Skeletal muscle satellite cell (primary cell): ENCODE data around the gene CYB5R3.

ENCODE experiments used
- H3K27me3 ChIP-seq: 2 replicates; pipeline ENCODE4 v1.7.0; 2013; ENCODE audit warnings: low read length; ENCODE audit not compliant: control insufficient read depth, insufficient read depth
- H3K36me3 ChIP-seq: 2 replicates; pipeline ENCODE4 v1.7.0; 2013; ENCODE audit warnings: mild to moderate bottlenecking, control low read depth, low read length; ENCODE audit not compliant: insufficient read depth
- H3K4me1 ChIP-seq: 2 replicates; pipeline ENCODE4 v1.7.0; 2013; ENCODE audit warnings: low read length; ENCODE audit not compliant: control insufficient read depth, insufficient read depth
- H3K4me2 ChIP-seq: 2 replicates; pipeline ENCODE4 v1.7.0; 2013; ENCODE audit warnings: mild to moderate bottlenecking, low read length
- H3K4me3 ChIP-seq: 2 replicates; pipeline ENCODE4 v1.7.0; 2013; ENCODE audit warnings: low read length
- H3K9ac ChIP-seq: 2 replicates; pipeline ENCODE4 v1.7.0; 2013; ENCODE audit warnings: mild to moderate bottlenecking, low read depth, low read length, moderate library complexity
- H3K9me3 ChIP-seq: replicated peaks from 2 replicates; pipeline ENCODE4 v1.7.0; 2013; ENCODE audit warnings: mild to moderate bottlenecking, control low read depth, low read length

The CYB5R3 gene

DNA sequence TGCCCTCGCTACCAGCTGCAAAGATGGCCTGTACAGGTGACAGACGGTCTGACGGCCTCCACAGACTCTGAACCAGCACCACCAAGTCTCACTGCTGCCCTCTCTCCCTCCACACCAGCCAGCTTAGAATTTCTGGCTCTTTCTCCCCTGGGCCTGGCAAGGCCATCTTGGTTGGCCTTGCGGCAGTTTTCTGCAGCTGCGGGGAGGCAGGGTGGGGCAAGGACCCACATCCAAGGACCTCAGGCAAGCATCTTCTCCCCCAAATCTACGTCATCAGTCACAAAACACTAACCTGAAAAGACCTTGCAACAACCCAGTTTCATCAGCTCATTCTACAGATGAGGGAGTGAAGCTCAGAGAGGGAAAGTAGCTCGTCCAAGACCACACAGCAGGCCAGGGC is 22.8 kb downstream of the CYB5R3 start:
- Histone ChIP-seq H3K9ac (no peak overlapping the region), H3K36me3 (peaks cover 73% of the 10 kb centered on the region)

DNA sequence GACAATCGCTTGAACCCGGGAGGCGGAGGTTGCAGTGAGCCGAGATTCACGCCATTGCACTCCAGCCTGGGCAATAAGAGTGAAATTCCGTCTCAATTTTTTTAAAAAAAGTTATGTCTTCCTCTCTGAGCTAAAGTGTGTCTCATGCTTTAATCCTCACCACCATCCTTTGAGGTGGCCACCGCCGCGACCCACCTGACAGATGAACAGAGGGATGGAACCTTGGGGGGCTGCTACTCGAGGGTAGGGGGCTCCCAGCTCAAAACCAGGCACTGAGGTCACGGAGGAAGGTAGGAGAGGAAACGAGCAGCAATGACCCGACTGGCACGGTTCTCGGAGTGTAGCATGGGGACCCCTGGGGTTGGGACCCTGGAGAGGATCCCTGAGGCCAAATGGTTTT is 23.8 kb downstream of the CYB5R3 start:
- Histone ChIP-seq H3K4me2 (no peak overlapping the region), H3K27me3 (no peaks in the 10 kb centered on the region), H3K9ac (no peak overlapping the region), H3K4me1 (peaks cover 23% of the 10 kb centered on the region), H3K9me3 (no peaks in the 10 kb centered on the region), H3K4me3 (no peak overlapping the region), H3K36me3 (peaks cover 63% of the 10 kb centered on the region)

More for the DNA sequence above, 22.8 kb downstream of the CYB5R3 start:
- no peaks in the 10 kb centered on the region for H3K27me3 ChIP-seq
- peaks cover 17% of the 10 kb centered on the region for H3K4me1 ChIP-seq
- no peak overlapping the region for H3K4me2 ChIP-seq
- no peaks in the 10 kb centered on the region for H3K9me3 ChIP-seq
- no peak overlapping the region for H3K4me3 ChIP-seq

DNA sequence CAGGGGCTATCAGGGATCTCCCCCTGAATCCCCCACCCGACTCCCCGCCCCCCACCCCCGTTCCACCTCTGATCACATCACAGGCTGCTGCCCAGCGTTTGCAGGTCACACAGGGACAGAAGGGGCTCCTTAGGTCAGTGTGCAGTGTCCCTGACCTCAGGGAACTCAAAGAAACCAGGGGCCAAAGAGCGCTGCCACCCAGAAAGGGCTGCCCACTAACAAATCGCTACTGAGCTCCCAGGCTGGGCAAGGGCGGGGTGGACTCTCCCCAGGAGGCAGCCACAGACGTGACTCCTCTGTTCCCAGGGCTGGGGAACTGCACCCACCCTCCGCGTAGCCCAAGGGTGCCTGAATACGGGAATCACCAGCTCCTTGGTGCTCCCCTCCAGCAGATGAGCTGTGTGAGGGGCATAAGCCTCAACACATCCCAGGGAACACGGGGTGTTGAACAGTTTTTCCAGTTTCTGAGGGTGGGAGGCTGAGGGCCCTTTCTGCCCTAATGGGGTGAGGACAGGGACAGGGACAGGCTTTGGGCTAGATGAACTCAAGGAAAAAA is 24.6 kb downstream of the CYB5R3 start:
- Histone ChIP-seq H3K36me3 (peaks cover 64% of the 10 kb centered on the region), H3K4me3 (no peak overlapping the region), H3K4me2 (no peak overlapping the region), H3K9me3 (no peaks in the 10 kb centered on the region), H3K4me1 (peaks cover 29% of the 10 kb centered on the region), H3K9ac (no peak overlapping the region), H3K27me3 (no peaks in the 10 kb centered on the region)

DNA sequence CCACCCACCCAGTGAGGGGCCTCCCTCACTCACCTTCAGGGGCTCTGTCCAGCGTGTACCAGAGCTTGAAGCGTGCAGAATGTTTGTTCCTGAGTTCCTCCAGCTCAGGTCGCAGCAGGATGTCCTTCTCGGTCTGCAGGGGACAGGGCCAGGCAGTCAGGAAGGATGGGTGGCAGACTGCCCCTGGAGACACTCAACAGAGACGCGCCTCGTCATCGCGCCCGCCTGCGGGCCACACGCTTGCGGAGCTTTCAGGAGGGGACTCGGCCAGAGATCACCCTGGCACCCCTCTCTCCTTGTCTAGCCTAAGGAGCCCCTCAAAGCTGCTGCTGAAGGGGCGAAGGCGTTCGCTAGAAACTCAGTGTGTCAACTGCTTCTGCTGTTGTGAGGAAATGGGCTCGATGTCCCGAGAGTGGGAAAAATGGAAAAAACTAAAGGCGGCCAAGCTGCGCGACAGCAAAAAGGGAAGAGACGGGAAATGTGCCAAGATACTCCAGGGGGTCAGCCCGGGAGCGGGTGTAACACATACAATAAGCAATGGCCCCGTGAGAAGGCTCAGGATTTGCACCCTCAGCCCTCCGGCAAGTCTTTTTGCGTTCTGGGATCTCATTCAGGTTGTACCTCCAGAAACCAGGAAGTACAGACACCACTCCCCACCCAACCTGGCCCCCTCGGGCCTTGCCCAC is 25.3 kb downstream of the CYB5R3 start:
- Histone ChIP-seq H3K27me3 (no peaks in the 10 kb centered on the region), H3K4me1 (peaks cover 29% of the 10 kb centered on the region), H3K9me3 (no peaks in the 10 kb centered on the region), H3K9ac (no peak overlapping the region), H3K36me3 (peaks cover 66% of the 10 kb centered on the region), H3K4me2 (no peak overlapping the region), H3K4me3 (no peak overlapping the region)

DNA sequence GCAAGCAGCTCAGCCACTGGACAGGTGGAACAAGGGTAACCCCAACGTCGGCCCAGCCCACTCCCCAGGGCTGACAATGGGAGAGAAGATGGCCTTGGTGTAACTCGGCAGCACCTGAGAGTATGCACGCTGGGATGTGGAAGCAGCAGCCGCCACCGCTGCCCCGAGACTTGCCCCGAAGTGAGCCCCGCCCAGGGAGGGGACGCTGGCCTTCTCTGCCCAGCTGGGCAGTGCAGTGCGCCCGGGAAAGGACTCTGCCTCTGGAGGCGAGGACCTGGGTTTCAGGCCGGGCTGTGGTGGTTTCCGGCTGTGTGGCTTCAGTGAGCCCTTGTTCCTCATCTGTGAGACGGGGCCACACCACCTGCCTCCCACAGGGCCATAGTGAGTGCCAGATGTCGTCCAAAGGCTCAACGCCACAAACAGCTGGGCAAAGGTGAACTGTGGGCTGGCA is 25.9 kb downstream of the CYB5R3 start:
- H3K9me3 ChIP-seq, result no peaks in the 10 kb centered on the region
- no peaks in the 10 kb centered on the region for H3K27me3 ChIP-seq
- H3K9ac ChIP-seq, result no peak overlapping the region
- H3K4me2 ChIP-seq, result no peak overlapping the region
- peaks cover 29% of the 10 kb centered on the region for H3K4me1 ChIP-seq
- H3K4me3 ChIP-seq, result no peak overlapping the region
- H3K36me3 ChIP-seq, result peaks cover 63% of the 10 kb centered on the region

DNA sequence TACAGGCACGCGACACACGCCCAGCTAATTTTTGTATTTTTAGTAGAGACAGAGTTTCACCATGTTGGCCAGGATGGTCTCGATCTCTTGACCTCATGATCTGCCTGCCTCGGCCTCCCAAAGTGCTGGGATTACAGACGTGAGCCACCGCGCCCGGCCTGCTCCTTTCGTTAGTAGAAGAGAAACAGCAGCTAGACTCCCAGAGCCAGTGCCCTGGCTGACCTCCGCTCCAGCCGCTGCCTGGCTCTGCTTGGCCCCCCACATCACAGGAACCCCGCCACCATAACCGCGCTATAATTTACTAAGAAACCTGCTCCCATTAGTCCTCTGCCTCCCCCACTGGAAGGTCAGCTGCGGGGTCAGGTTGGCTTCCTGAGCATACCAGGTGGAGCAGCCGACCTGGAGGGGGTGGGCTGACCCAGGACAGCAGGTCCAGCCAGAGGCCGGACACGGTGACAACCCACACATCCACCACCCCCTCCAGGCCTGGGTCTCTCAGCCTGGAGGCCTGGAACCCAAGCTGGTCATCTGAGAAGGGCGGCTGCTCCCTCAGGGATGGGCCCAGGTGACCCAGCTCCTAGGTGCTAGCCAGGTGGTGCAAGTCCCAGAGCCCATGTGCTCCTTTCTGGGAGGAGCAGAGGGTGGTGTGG is 27.0 kb downstream of the CYB5R3 start:
- Histone ChIP-seq H3K9me3 (no peaks in the 10 kb centered on the region), H3K4me1 (peaks cover 29% of the 10 kb centered on the region), H3K4me2 (no peak overlapping the region), H3K9ac (no peak overlapping the region), H3K4me3 (no peak overlapping the region), H3K27me3 (no peaks in the 10 kb centered on the region), H3K36me3 (peaks cover 52% of the 10 kb centered on the region)

DNA sequence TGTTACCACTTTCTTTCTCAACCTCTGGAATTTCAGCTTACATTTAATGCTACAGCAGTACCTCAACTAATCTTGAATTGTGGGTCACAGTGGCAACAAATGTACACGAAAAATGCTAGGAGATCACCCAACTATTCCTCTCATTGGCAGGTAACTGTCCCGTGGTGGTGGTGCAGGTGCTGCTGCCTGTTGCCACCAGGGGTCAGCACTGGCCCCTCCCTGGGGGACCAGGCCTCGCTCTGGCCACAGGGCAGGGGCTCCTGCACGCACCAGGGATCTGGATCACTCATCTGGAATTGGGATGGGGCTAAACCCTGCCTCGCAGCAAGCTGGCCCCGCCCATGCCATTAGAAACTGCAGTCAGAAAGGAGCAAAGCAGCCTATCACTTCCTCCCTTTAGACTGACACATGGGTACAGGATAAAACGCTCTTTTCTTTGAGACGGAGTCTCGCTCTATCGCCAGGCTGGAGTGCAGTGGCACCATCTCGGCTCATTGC is 27.6 kb downstream of the CYB5R3 start:
- no peaks in the 10 kb centered on the region for H3K27me3 ChIP-seq
- peaks cover 46% of the 10 kb centered on the region for H3K36me3 ChIP-seq
- peak overlapping the region; percentile 44 for H3K9ac ChIP-seq
- H3K9me3 ChIP-seq, result no peaks in the 10 kb centered on the region
- peaks cover 29% of the 10 kb centered on the region for H3K4me1 ChIP-seq
- peak overlapping the region; percentile 62 for H3K4me2 ChIP-seq
- peak overlapping the region; percentile 43 for H3K4me3 ChIP-seq

DNA sequence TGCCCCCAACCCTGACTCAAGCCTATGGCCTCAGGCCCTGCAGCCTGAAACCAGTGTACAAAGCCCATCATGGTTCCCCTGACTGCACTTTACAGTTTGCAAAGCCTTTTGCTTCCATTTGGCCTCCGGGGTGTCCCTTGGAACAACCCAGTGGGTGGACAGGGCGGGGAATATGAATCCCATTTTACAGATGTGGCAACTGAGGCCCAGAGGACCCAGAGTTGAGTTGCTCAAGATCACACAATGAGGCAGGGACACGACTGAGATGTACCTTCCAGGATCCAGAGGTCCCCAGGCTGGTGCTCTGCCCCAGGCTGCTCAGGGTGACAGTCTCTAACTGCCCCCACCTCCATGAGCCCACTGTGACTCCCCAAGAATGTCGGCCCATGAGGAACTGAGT is 29.1 kb downstream of the CYB5R3 start:
- peaks cover 37% of the 10 kb centered on the region for H3K4me1 ChIP-seq
- peak overlapping the region; percentile 33 for H3K9ac ChIP-seq

DNA sequence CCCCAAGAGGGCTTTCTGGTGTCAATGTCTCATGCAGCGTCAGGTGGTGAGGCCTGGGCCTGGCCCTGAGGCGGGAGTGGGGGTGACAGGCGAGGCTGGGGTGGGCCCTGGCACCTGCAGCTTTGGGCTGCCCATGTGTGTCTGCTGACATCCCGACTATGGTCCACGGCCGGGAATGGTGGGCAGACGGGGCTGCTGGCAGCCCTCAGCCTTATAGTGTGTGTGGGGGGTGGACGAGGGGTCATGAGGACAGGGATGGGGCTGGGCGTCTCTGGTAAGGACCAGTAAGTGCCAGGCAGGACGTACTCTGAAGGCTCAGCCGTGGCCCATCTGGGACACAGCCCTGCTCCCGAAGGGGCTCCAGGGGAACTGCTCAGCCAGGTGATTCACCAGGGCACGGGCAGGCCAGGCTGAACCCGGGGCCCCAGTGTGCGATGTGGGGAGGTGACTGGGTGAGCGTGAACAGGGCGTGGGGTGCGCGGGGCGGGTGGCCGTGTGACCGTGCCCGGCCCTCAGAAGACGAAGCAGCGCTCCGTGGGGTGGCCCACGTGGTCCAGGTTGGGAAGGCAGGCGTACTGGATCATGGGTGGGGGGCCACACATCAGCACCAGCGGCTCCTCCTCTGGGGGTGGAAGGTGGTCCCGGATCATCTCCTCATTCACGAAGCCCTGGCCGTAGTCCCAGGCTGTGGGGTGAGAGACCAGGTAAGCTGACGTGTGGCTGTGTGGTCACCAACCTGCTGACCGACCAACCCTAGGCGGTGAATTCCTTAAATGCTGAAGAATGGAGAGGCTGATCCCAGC is 29.7 kb downstream of the CYB5R3 start:
- Histone ChIP-seq H3K36me3 (peaks cover 35% of the 10 kb centered on the region), H3K4me2 (no peak overlapping the region), H3K9ac (no peak overlapping the region), H3K4me3 (no peak overlapping the region), H3K9me3 (no peaks in the 10 kb centered on the region), H3K27me3 (no peaks in the 10 kb centered on the region), H3K4me1 (peaks cover 37% of the 10 kb centered on the region)

More for the DNA sequence above, 29.1 kb downstream of the CYB5R3 start:
- Histone ChIP-seq H3K27me3 (no peaks in the 10 kb centered on the region), H3K9me3 (no peaks in the 10 kb centered on the region), H3K4me3 (no peak overlapping the region), H3K36me3 (peaks cover 35% of the 10 kb centered on the region), H3K4me2 (peak overlapping the region; percentile 62)

DNA sequence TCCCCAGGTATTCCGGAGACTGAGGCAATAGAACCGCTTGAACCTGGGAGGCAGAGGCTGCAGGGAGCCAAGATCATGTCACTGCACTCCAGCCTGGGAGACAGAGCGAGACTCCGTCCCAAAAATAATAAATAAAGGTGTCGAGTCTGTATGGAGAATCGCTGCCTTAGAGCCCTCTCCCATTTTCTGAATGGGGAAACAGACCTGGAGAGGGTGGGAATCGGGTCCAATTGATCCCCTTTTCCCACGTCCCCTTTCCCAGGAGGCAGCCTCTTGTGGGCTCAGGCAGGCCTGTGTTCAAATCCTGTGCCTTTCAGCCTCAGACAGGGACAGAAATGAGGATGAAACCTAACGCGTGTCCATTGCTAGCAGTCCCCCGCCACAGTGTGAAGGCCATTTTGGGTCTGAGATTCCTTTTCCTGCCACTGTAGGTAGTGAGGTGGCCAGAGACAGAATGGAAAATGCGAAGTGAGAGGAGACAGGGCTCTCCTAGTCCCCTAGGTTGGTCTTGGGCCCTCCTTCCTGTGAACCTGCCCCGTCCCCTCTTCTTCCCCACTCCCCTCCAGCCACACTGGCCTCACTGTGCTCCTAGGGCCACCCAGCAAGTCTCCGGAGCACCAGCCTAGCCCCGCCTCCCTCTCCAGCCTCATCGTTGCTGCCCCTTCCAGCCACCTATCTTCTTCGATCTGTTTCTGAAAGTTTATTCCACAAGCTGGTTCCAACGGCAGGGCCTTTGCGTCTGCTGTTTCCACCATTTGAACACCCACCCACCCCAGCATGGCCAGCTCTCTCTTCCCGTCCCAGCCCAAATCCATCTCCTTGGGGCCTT is 31.8 kb downstream of the CYB5R3 start:
- Histone ChIP-seq H3K4me2 (no peak overlapping the region), H3K9ac (no peak overlapping the region), H3K9me3 (no peaks in the 10 kb centered on the region), H3K4me1 (peaks cover 43% of the 10 kb centered on the region), H3K27me3 (no peaks in the 10 kb centered on the region), H3K4me3 (no peak overlapping the region), H3K36me3 (peaks cover 25% of the 10 kb centered on the region)
